Brain microvascular endothelial cell (primary cell): ENCODE results near the gene UBE2E2.
"Not testable (repeated sequence)": the region's sequence is repeated elsewhere in the genome, so short reads cannot be mapped to it uniquely, and the experiment has no call there.

Experiments used
- DNase-seq: peaks from one replicate; pipeline ENCODE4 v3.0.0-alpha.2; 2020
- H3K27ac ChIP-seq: fragments of 250-450 bp; sonication (Bioruptor Pico); 2 replicates; pipeline ENCODE4 v1.5.1; 2020; ENCODE audit warnings: mild to moderate bottlenecking, moderate library complexity
- H3K27me3 ChIP-seq: fragments of 250-450 bp; sonication (Bioruptor Pico); replicated peaks from 2 replicates; pipeline ENCODE4 v1.5.1; 2020; ENCODE audit warnings: mild to moderate bottlenecking
- H3K36me3 ChIP-seq: fragments of 250-450 bp; sonication (Bioruptor Pico); replicated peaks from 2 replicates; pipeline ENCODE4 v1.5.1; 2020; ENCODE audit warnings: mild to moderate bottlenecking
- H3K4me3 ChIP-seq: 2 replicates; pipeline ENCODE4 v1.5.1; 2011; ENCODE audit warnings: low read depth, mild to moderate bottlenecking, control low read depth, low read length, moderate library complexity
- in situ Hi-C: cut with HindIII; loops from 2 replicates; pipeline ENCODE4 v1.10.0; 2017; ENCODE audit warnings: low sequenced_read_pairs, low pct_ligation_motif_present
- TF ChIP-seq, protein P1 (sequence below): IDR thresholded peaks from 2 replicates; pipeline ENCODE4 v1.5.1; 2011; ENCODE audit warnings: low read depth, mild to moderate bottlenecking, moderate library complexity, low read length, control low read depth, inconsistent platforms; ENCODE audit errors: missing control alignments

UBE2E2 gene

GRCh38 chr3:23331141-23331935, 128.2 kb downstream of the UBE2E2 start:
- H3K27me3 ChIP-seq: no peaks in the 10 kb centered on the region
- DNase-seq: no peak
- TF ChIP-seq, protein P1, sequence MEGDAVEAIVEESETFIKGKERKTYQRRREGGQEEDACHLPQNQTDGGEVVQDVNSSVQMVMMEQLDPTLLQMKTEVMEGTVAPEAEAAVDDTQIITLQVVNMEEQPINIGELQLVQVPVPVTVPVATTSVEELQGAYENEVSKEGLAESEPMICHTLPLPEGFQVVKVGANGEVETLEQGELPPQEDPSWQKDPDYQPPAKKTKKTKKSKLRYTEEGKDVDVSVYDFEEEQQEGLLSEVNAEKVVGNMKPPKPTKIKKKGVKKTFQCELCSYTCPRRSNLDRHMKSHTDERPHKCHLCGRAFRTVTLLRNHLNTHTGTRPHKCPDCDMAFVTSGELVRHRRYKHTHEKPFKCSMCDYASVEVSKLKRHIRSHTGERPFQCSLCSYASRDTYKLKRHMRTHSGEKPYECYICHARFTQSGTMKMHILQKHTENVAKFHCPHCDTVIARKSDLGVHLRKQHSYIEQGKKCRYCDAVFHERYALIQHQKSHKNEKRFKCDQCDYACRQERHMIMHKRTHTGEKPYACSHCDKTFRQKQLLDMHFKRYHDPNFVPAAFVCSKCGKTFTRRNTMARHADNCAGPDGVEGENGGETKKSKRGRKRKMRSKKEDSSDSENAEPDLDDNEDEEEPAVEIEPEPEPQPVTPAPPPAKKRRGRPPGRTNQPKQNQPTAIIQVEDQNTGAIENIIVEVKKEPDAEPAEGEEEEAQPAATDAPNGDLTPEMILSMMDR: no peak
- H3K27ac ChIP-seq: no peak overlapping the region
- no peak overlapping the region for H3K4me3 ChIP-seq
- H3K36me3 ChIP-seq: no peaks in the 10 kb centered on the region
- in situ Hi-C loops: no loop called here

GRCh38 chr3:23333633-23334032, 130.5 kb downstream of the UBE2E2 start:
- DNase-seq: no peak
- in situ Hi-C loops: no loop called here
- TF ChIP-seq, protein P1: no peak
- Histone ChIP-seq H3K36me3 (no peaks in the 10 kb centered on the region), H3K4me3 (no peak overlapping the region), H3K27me3 (no peaks in the 10 kb centered on the region), H3K27ac (no peak overlapping the region)

DNA sequence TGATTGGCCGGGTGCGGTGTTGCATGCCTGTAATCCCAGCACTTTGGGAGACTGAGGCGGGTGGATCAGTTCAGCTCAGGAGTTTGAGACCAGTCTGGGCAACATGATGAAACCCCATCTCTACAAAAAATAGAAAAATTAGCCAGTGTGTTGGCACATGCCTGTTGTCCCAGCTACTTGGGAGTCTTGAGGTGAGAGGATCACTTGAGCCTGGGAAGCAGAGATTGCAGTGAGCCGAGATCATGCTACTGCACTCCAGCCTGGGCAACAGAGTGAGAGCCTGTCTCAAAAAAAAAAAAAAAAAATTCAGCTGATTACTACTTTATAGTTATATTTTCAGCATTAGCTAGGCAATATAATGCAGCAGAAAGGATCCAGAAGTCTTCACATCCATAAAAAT, 133.7 kb downstream of the UBE2E2 start:
- H3K27me3 ChIP-seq, H3K36me3 ChIP-seq, DNase-seq, H3K27ac ChIP-seq, in situ Hi-C loops, H3K4me3 ChIP-seq: not testable (repeated sequence)

DNA sequence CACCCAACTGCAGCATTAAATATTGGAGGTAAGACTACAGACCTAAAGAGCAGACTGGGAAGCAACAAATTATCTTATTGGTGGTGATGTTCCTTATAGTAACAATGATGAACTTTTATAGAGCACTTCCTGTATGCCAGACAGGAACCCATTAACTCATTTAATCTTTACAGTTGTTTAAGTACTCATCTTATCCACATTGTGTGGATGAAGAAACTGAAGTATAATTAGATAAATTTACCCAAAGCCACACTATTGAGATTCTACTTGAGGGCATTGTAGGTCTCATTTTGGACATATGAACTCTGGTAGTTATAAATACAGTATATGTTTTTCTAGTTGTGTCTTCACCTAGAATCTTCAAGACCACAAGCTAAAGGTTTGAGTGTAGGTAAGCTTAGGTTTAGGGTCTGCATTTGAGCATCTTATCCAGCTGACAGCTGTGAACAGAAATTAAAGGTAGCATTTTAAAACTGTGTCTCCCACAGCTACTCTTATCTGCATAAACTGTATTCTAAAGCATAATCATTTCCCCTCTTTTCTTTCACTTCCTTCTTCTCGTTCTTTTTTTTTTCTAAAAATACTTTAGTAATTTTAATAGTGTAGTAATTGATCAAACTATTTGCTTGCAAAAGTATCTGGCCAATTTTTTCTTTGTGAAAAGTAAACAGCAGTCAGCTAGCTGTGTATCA, 138.2 kb downstream of the UBE2E2 start:
- Histone ChIP-seq H3K36me3 (no peaks in the 10 kb centered on the region), H3K27me3 (no peaks in the 10 kb centered on the region), H3K27ac (no peak overlapping the region), H3K4me3 (no peak overlapping the region)
- no peak for DNase-seq
- in situ Hi-C loops: no loop called here
- TF ChIP-seq, protein P1: no peak

- in situ Hi-C loops: no loop called here
- TF ChIP-seq, protein P1: no peak
- DNase-seq: no peak
- Histone ChIP-seq H3K27me3 (no peaks in the 10 kb centered on the region), H3K27ac (no peak overlapping the region), H3K4me3 (no peak overlapping the region), H3K36me3 (no peaks in the 10 kb centered on the region)
Observed at GRCh38 chr3:23342343-23342742, 139.2 kb downstream of the UBE2E2 start.

DNA sequence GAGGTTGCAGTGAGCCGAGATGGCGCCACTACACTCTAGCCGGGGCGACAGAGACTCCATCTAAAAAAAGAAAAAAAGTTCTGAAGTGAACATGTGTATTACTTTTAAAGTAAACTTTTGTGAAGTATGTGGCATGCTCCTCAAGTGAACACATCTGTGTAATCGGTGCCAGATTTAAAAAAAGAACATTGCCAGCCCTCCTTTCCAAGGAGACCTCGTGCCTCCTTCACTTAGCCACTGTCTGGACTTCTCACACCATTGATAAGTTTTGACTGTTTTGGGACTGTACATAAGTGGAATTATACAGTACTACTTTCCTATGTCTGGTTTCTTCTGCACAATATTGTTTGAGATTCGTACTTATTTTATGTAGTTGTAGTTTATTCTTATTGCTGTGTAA, 140.4 kb downstream of the UBE2E2 start:
- Histone ChIP-seq H3K4me3 (no peak overlapping the region), H3K27ac (no peak overlapping the region), H3K36me3 (no peaks in the 10 kb centered on the region), H3K27me3 (no peaks in the 10 kb centered on the region)
- TF ChIP-seq, protein P1: no peak
- in situ Hi-C loops: no loop called here
- no peak for DNase-seq
